Right atrium auricular region (tissue), 2 donors: ENCODE results near the gene DYNC2H1. TPM values are rescaled to one million over a fixed set of nuclear protein-coding genes. Genes with fewer than 3 reads are reported as not detected.

Experiments used
- DNase-seq: peaks from one replicate; pipeline ENCODE4 v3.0.0-alpha.2; 2019; ENCODE audit warnings: low spot score
- H3K27ac ChIP-seq, 2 donors: fragments of 200-600 bp; sonication (generic); 1 replicate in 1 of 2; 2 replicates in 1 of 2; pipeline ENCODE4 v1.5.1; 2016 to 2019
- H3K27me3 ChIP-seq, 2 donors: fragments of 200-600 bp; sonication (generic); one replicate each; pipeline versions ENCODE4 v1.5.1 to v1.6.0; 2017 to 2019
- H3K36me3 ChIP-seq: fragments of 200-600 bp; sonication (generic); one replicate; pipeline ENCODE4 v1.5.1; 2016
- H3K4me1 ChIP-seq, 2 donors: fragments of 200-600 bp; sonication (generic); one replicate each; pipeline versions ENCODE4 v1.5.1 to v1.6.0; 2017 to 2019
- H3K4me3 ChIP-seq, 2 donors: fragments of 200-600 bp; sonication (generic); 1 replicate in 1 of 2; 2 replicates in 1 of 2; pipeline ENCODE4 v1.5.1; 2017 to 2019; ENCODE audit warnings: mild to moderate bottlenecking in 1 of 2, moderate library complexity in 1 of 2
- H3K9me3 ChIP-seq, 2 donors: fragments of 200-600 bp; sonication (generic); one replicate each; pipeline ENCODE4 v1.5.1; 2019
- total RNA-seq, 2 donors: library from RNA; depleted of rRNA; stranded (reverse); fragments of >200 nt; gene quantifications; one replicate each; pipeline ENCODE4 v1.1.0, GENCODE V29; 2016
- TF ChIP-seq, protein P1 (sequence below), 2 donors: fragments of 200-600 bp; sonication (generic); IDR thresholded peaks; one replicate each; pipeline ENCODE4 v1.5.1; 2019; ENCODE audit warnings: antibody characterized with exemption in 2 of 2

Gene DYNC2H1
- total RNA-seq, 2 donors from 2014 or later, result 7.8 to 12.7 TPM

DNA sequence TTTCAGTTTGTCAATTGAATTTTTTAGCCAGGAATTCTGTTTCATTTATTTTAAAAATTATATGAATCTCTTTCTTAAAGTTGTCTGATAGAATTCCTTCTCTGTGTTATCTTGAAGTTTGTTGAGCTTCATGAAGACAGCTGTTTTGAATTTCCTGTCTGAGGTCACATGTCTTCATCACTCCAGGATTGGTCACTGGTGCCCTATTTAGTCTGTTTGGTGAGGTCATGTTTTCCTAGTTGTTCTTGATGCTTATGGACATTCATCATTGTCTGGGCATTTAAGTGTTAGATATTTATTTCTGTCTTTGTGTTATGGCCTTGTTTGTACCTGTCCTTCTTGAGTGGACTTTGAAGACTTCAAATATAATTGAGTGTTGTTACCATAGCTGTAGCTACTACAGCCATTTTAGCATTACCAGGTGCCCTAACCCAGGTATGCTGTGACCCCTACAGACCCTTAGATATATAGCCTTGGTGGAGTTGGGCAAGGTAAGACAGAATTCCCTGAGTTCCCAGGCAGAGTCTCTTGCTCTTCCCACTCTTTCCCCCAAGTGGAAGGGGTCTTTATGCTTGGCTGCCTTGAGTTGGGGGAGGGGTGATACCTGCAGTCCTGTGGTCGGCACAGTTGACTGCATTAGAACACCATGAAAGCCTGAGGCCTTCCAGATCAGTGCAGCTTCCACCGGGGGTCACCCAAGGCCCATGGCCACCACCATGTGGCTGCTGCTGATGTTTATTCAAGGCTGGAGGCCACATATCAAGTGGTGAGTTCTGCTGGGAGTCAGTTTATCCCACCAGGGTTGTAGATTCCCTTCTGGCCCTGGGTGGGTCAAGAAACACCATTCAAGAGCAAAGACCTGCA lies 229.6 kb downstream of the DYNC2H1 start:
- no peak overlapping the region for H3K27ac ChIP-seq
- H3K4me3 ChIP-seq, result no peak overlapping the region
- H3K4me1 ChIP-seq, result no peaks in the 10 kb centered on the region
- H3K27me3 ChIP-seq, result no peaks in the 10 kb centered on the region
- H3K36me3 ChIP-seq, result no peaks in the 10 kb centered on the region
- DNase-seq, result no peak
- TF ChIP-seq, protein P1, sequence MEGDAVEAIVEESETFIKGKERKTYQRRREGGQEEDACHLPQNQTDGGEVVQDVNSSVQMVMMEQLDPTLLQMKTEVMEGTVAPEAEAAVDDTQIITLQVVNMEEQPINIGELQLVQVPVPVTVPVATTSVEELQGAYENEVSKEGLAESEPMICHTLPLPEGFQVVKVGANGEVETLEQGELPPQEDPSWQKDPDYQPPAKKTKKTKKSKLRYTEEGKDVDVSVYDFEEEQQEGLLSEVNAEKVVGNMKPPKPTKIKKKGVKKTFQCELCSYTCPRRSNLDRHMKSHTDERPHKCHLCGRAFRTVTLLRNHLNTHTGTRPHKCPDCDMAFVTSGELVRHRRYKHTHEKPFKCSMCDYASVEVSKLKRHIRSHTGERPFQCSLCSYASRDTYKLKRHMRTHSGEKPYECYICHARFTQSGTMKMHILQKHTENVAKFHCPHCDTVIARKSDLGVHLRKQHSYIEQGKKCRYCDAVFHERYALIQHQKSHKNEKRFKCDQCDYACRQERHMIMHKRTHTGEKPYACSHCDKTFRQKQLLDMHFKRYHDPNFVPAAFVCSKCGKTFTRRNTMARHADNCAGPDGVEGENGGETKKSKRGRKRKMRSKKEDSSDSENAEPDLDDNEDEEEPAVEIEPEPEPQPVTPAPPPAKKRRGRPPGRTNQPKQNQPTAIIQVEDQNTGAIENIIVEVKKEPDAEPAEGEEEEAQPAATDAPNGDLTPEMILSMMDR (IDR thresholded peaks at IDR 0.05), result no peak
- H3K9me3 ChIP-seq, result no peaks in the 10 kb centered on the region

DNA sequence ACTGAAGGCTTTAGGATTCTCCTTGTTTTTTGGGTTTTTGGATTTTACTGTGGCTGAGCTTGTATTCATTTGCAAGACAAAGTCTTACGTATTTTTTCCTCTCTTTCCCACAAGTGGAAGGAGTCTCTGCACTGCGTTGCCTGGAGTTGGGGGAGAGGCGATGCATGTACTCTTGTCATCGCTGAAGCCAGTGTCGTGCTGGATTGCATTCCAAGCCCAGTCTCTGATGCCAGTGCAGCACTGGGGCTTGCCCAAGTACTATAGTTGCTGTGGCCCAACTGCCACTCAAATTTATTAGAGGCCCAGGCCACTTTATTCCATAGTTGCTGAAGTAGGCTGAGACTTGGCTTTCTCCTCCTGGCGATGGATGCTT lies 230.2 kb downstream of the DYNC2H1 start:
- TF ChIP-seq, protein P1 (IDR thresholded peaks at IDR 0.05), result no peak
- H3K27me3 ChIP-seq, result no peaks in the 10 kb centered on the region
- H3K27ac ChIP-seq, result no peak overlapping the region
- no peaks in the 10 kb centered on the region for H3K9me3 ChIP-seq
- H3K4me3 ChIP-seq, result no peak overlapping the region
- H3K36me3 ChIP-seq, result no peaks in the 10 kb centered on the region
- H3K4me1 ChIP-seq, result no peaks in the 10 kb centered on the region
- no peak for DNase-seq

- Histone ChIP-seq H3K36me3 (no peaks in the 10 kb centered on the region), H3K4me3 (no peak overlapping the region), H3K9me3 (no peaks in the 10 kb centered on the region), H3K27me3 (no peaks in the 10 kb centered on the region), H3K27ac (no peak overlapping the region), H3K4me1 (no peaks in the 10 kb centered on the region)
- TF ChIP-seq, protein P1 (IDR thresholded peaks at IDR 0.05), result no peak
- DNase-seq, result no peak
Observed at GRCh38 chr11:103340956-103341355, 231.7 kb downstream of the DYNC2H1 start.

- DNase-seq, result no peak
- Histone ChIP-seq H3K27ac (no peak overlapping the region), H3K27me3 (no peaks in the 10 kb centered on the region), H3K9me3 (no peaks in the 10 kb centered on the region), H3K4me3 (no peak overlapping the region), H3K36me3 (no peaks in the 10 kb centered on the region), H3K4me1 (no peaks in the 10 kb centered on the region)
- TF ChIP-seq, protein P1 (IDR thresholded peaks at IDR 0.05), result no peak
Observed at GRCh38 chr11:103344886-103345285, 235.7 kb downstream of the DYNC2H1 start.

DNA sequence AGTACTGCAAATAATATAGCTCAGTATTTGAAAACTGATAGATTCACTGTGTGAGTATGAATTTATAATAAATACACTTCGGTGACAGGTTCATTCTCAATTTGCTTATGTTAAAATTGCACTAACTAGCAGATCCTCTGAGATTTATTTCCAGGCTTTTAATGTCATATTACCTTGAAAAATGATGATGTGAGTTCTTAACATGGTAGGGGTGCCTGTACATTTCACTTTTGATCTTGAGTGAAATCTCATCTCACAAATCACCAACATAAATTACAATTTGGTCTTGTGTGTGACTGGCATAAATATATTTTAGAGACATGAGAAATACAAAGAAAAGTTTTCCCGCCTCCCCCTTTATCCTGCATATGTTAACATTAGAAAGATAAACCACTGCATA lies 240.4 kb downstream of the DYNC2H1 start:
- Histone ChIP-seq H3K4me3 (no peak overlapping the region), H3K4me1 (no peaks in the 10 kb centered on the region), H3K27me3 (no peaks in the 10 kb centered on the region), H3K9me3 (no peaks in the 10 kb centered on the region), H3K36me3 (no peaks in the 10 kb centered on the region), H3K27ac (no peak overlapping the region)
- TF ChIP-seq, protein P1 (IDR thresholded peaks at IDR 0.05), result no peak
- no peak for DNase-seq

GRCh38 chr11:103354656-103355055 lies 245.4 kb downstream of the DYNC2H1 start:
- Histone ChIP-seq H3K4me3 (no peak overlapping the region), H3K4me1 (no peaks in the 10 kb centered on the region), H3K27me3 (no peaks in the 10 kb centered on the region), H3K9me3 (no peaks in the 10 kb centered on the region), H3K27ac (no peak overlapping the region), H3K36me3 (no peaks in the 10 kb centered on the region)
- DNase-seq, result no peak
- TF ChIP-seq, protein P1 (IDR thresholded peaks at IDR 0.05), result no peak
